Measurements from ENCODE around the gene COL26A1.
"Not testable (repeated sequence)": the region's sequence is repeated elsewhere in the genome, so short reads cannot be mapped to it uniquely, and the experiment has no call there.

COL26A1 gene

GRCh38 chr7:101558742-101559325 is 196.2 kb downstream of the COL26A1 start:
- Histone ChIP-seq H3K23ac (ENCODE audit: low read length in 2 of 2) (no peak overlapping the region), H2BK12ac (ENCODE audit: low read length in 2 of 2) (no peak overlapping the region), H4K8ac (ENCODE audit: low read length) (no peak overlapping the region), H3K9me3 (ENCODE audit: control insufficient read depth, low read length) (no peaks in the 10 kb centered on the region), H3K4me1 (ENCODE audit: control insufficient read depth, insufficient read depth, low read depth, low read length) (no peaks in the 10 kb centered on the region), H2BK120ac (ENCODE audit: low read depth, low read length) (no peak overlapping the region), H3K4ac (ENCODE audit: low read depth in 1 of 2, low read length in 2 of 2) (no peak overlapping the region), H2AK5ac (ENCODE audit: low read length, severe bottlenecking) (no peak overlapping the region), H3K4me3 (ENCODE audit: insufficient read depth in 1 of 2, low read depth in 1 of 2, low read length in 2 of 2) (no peak overlapping the region), H3K36me3 (ENCODE audit: control insufficient read depth in 1 of 2, insufficient read depth in 2 of 2, low read depth in 1 of 2, low read length in 2 of 2) (no peaks in the 10 kb centered on the region), H3K4me2 (ENCODE audit: low read length, poor library complexity, severe bottlenecking) (no peak overlapping the region), H3K18ac (ENCODE audit: low read depth in 1 of 2, low read length in 2 of 2) (no peak overlapping the region), H2BK15ac (ENCODE audit: low read depth, poor library complexity, severe bottlenecking) (no peak overlapping the region), H3K14ac (ENCODE audit: low read length in 2 of 2) (no peak overlapping the region), H3K79me1 (replicated peaks; ENCODE audit: low read length, poor library complexity, severe bottlenecking) (no peaks in the 10 kb centered on the region), H2BK5ac (ENCODE audit: low read depth, low read length, poor library complexity, severe bottlenecking) (no peak overlapping the region), H2AFZ (ENCODE audit: low read depth, low read length) (no peak overlapping the region), H3K27me3 (ENCODE audit: control insufficient read depth in 1 of 2, insufficient read depth in 1 of 2, low read length in 2 of 2) (peaks cover 39 to 90% of the 10 kb centered on the region in 2 experiments), H3K27ac (ENCODE audit: low read length, poor library complexity, severe bottlenecking) (no peak overlapping the region), H3K9ac (ENCODE audit: low read length) (no peak overlapping the region), H4K91ac (ENCODE audit: low read length) (no peak overlapping the region)
- WGBS: 75% methylated on average over 9 of the region's 9 CpGs
- DNase-seq: no peak

- H2BK12ac ChIP-seq (ENCODE audit: low read length in 2 of 2): no peak overlapping the region
- WGBS: 85% methylated on average over 1 of the region's 1 CpG
- H3K9ac ChIP-seq (ENCODE audit: low read length): no peak overlapping the region
- H3K4me1 ChIP-seq (ENCODE audit: control insufficient read depth, insufficient read depth, low read depth, low read length): no peaks in the 10 kb centered on the region
- H4K8ac ChIP-seq (ENCODE audit: low read length): no peak overlapping the region
- no peak overlapping the region for H3K4me2 ChIP-seq (ENCODE audit: low read length, poor library complexity, severe bottlenecking)
- H3K79me1 ChIP-seq (replicated peaks; ENCODE audit: low read length, poor library complexity, severe bottlenecking): no peaks in the 10 kb centered on the region
- H3K23ac ChIP-seq (ENCODE audit: low read length in 2 of 2): no peak overlapping the region
- DNase-seq: no peak
- peaks cover 43 to 97% of the 10 kb centered on the region in 2 experiments for H3K27me3 ChIP-seq (ENCODE audit: control insufficient read depth in 1 of 2, insufficient read depth in 1 of 2, low read length in 2 of 2)
- no peak overlapping the region for H2BK120ac ChIP-seq (ENCODE audit: low read depth, low read length)
- H3K9me3 ChIP-seq (ENCODE audit: control insufficient read depth, low read length): no peaks in the 10 kb centered on the region
- H4K91ac ChIP-seq (ENCODE audit: low read length): no peak overlapping the region
- H2BK5ac ChIP-seq (ENCODE audit: low read depth, low read length, poor library complexity, severe bottlenecking): no peak overlapping the region
- no peak overlapping the region for H2BK15ac ChIP-seq (ENCODE audit: low read depth, poor library complexity, severe bottlenecking)
- H3K27ac ChIP-seq (ENCODE audit: low read length, poor library complexity, severe bottlenecking): no peak overlapping the region
- no peak overlapping the region for H3K4me3 ChIP-seq (ENCODE audit: insufficient read depth in 1 of 2, low read depth in 1 of 2, low read length in 2 of 2)
- H3K36me3 ChIP-seq (ENCODE audit: control insufficient read depth in 1 of 2, insufficient read depth in 2 of 2, low read depth in 1 of 2, low read length in 2 of 2): no peaks in the 10 kb centered on the region
- H2AK5ac ChIP-seq (ENCODE audit: low read length, severe bottlenecking): no peak overlapping the region
- H3K18ac ChIP-seq (ENCODE audit: low read depth in 1 of 2, low read length in 2 of 2): no peak overlapping the region
- H3K14ac ChIP-seq (ENCODE audit: low read length in 2 of 2): no peak overlapping the region
- no peak overlapping the region for H3K4ac ChIP-seq (ENCODE audit: low read depth in 1 of 2, low read length in 2 of 2)
- no peak overlapping the region for H2AFZ ChIP-seq (ENCODE audit: low read depth, low read length)
Observed at GRCh38 chr7:101559586-101559985, 196.9 kb downstream of the COL26A1 start.

GRCh38 chr7:101560021-101560420 is 197.3 kb downstream of the COL26A1 start:
- H3K4me2 ChIP-seq (ENCODE audit: low read length, poor library complexity, severe bottlenecking); H3K14ac ChIP-seq (ENCODE audit: low read length in 2 of 2); H2BK120ac ChIP-seq (ENCODE audit: low read depth, low read length); H2AK5ac ChIP-seq (ENCODE audit: low read length, severe bottlenecking); H3K9ac ChIP-seq (ENCODE audit: low read length); H3K4me3 ChIP-seq (ENCODE audit: insufficient read depth in 1 of 2, low read depth in 1 of 2, low read length in 2 of 2); H3K23ac ChIP-seq (ENCODE audit: low read length in 2 of 2); H3K4ac ChIP-seq (ENCODE audit: low read depth in 1 of 2, low read length in 2 of 2); H2BK12ac ChIP-seq (ENCODE audit: low read length in 2 of 2); H3K9me3 ChIP-seq (ENCODE audit: control insufficient read depth, low read length); H2BK5ac ChIP-seq (ENCODE audit: low read depth, low read length, poor library complexity, severe bottlenecking); H3K18ac ChIP-seq (ENCODE audit: low read depth in 1 of 2, low read length in 2 of 2); H4K8ac ChIP-seq (ENCODE audit: low read length); DNase-seq; H3K79me1 ChIP-seq (replicated peaks; ENCODE audit: low read length, poor library complexity, severe bottlenecking); H4K91ac ChIP-seq (ENCODE audit: low read length); H2BK15ac ChIP-seq (ENCODE audit: low read depth, poor library complexity, severe bottlenecking); H3K4me1 ChIP-seq (ENCODE audit: control insufficient read depth, insufficient read depth, low read depth, low read length); H3K27ac ChIP-seq (ENCODE audit: low read length, poor library complexity, severe bottlenecking); H3K36me3 ChIP-seq (ENCODE audit: control insufficient read depth in 1 of 2, insufficient read depth in 2 of 2, low read depth in 1 of 2, low read length in 2 of 2); H2AFZ ChIP-seq (ENCODE audit: low read depth, low read length): not testable (repeated sequence)
- peaks cover 43 to 97% of the 10 kb centered on the region in 2 experiments for H3K27me3 ChIP-seq (ENCODE audit: control insufficient read depth in 1 of 2, insufficient read depth in 1 of 2, low read length in 2 of 2)
- 86% methylated on average over 3 of the region's 3 CpGs for WGBS

- no peak overlapping the region for H2BK5ac ChIP-seq (ENCODE audit: low read depth, low read length, poor library complexity, severe bottlenecking)
- no peak overlapping the region for H3K4me2 ChIP-seq (ENCODE audit: low read length, poor library complexity, severe bottlenecking)
- peaks cover 4% of the 10 kb centered on the region for H3K4me1 ChIP-seq (ENCODE audit: control insufficient read depth, insufficient read depth, low read depth, low read length)
- H2BK120ac ChIP-seq (ENCODE audit: low read depth, low read length): no peak overlapping the region
- DNase-seq: no peak
- no peak overlapping the region for H3K9ac ChIP-seq (ENCODE audit: low read length)
- no peak overlapping the region for H3K14ac ChIP-seq (ENCODE audit: low read length in 2 of 2)
- H4K91ac ChIP-seq (ENCODE audit: low read length): no peak overlapping the region
- no peak overlapping the region for H2BK12ac ChIP-seq (ENCODE audit: low read length in 2 of 2)
- no peak overlapping the region for H3K4me3 ChIP-seq (ENCODE audit: insufficient read depth in 1 of 2, low read depth in 1 of 2, low read length in 2 of 2)
- no peak overlapping the region for H4K8ac ChIP-seq (ENCODE audit: low read length)
- H3K79me1 ChIP-seq (replicated peaks; ENCODE audit: low read length, poor library complexity, severe bottlenecking): no peaks in the 10 kb centered on the region
- no peak overlapping the region for H3K18ac ChIP-seq (ENCODE audit: low read depth in 1 of 2, low read length in 2 of 2)
- H3K23ac ChIP-seq (ENCODE audit: low read length in 2 of 2): no peak overlapping the region
- H3K27me3 ChIP-seq (ENCODE audit: control insufficient read depth in 1 of 2, insufficient read depth in 1 of 2, low read length in 2 of 2): peaks cover 39 to 96% of the 10 kb centered on the region in 2 experiments
- H2BK15ac ChIP-seq (ENCODE audit: low read depth, poor library complexity, severe bottlenecking): no peak overlapping the region
- H3K4ac ChIP-seq (ENCODE audit: low read depth in 1 of 2, low read length in 2 of 2): no peak overlapping the region
- no peaks in the 10 kb centered on the region for H3K9me3 ChIP-seq (ENCODE audit: control insufficient read depth, low read length)
- H2AK5ac ChIP-seq (ENCODE audit: low read length, severe bottlenecking): no peak overlapping the region
- no peak overlapping the region for H2AFZ ChIP-seq (ENCODE audit: low read depth, low read length)
- H3K36me3 ChIP-seq (ENCODE audit: control insufficient read depth in 1 of 2, insufficient read depth in 2 of 2, low read depth in 1 of 2, low read length in 2 of 2): no peaks in the 10 kb centered on the region
- H3K27ac ChIP-seq (ENCODE audit: low read length, poor library complexity, severe bottlenecking): no peak overlapping the region
- 84% methylated on average over 7 of the region's 7 CpGs for WGBS
Observed at GRCh38 chr7:101560856-101561255, 198.2 kb downstream of the COL26A1 start.

All from mesenchymal stem cell (in vitro differentiated cells and primary cell).